ENCODE measurements around the gene TUBB3. TPM values are rescaled to one million over a fixed set of nuclear protein-coding genes. Genes with fewer than 3 reads are reported as not detected.

TUBB3 gene
- total and polyA plus RNA-seq, 2 of the 4 experiments (the other 2 are of a cell fraction), result 311 to 410 TPM

GRCh38 chr16:89884041-89884421 lies 39.1 kb upstream of the TUBB3 start:
- Histone ChIP-seq H3K79me1 (ENCODE audit: low read depth in 1 of 2, low read length in 2 of 2) (peaks cover 34 to 54% of the 10 kb centered on the region in 2 experiments), H2BK15ac (ENCODE audit: low read depth, low read length) (no peak overlapping the region), H3K36me3 (ENCODE audit: control insufficient read depth, insufficient read depth, low read length) (peaks cover 63% of the 10 kb centered on the region), H3K14ac (replicated peaks; ENCODE audit: low read depth, low read length) (no peak overlapping the region), H2BK5ac (ENCODE audit: low read depth, low read length, poor library complexity, severe bottlenecking) (no peak overlapping the region), H4K8ac (ENCODE audit: low read depth in 2 of 2, low read length in 2 of 2) (no peak overlapping the region), H3K9me3 (ENCODE audit: control insufficient read depth, insufficient read depth, low read length) (no peaks in the 10 kb centered on the region), H4K91ac (ENCODE audit: insufficient read depth, low read depth, low read length) (no peak overlapping the region), H3K27ac (ENCODE audit: insufficient read depth, low read length) (no peak overlapping the region), H2BK120ac (ENCODE audit: low read depth, low read length) (no peak overlapping the region), H3K4me1 (ENCODE audit: control insufficient read depth, insufficient read depth, low read length) (peaks cover 2% of the 10 kb centered on the region; the same call in 1 of the 2 replicates), H3K18ac (ENCODE audit: low read depth, low read length) (no peak overlapping the region), H2AK9ac (replicated peaks; ENCODE audit: low read depth, low read length, poor library complexity) (no peak overlapping the region), H4K5ac (ENCODE audit: low read depth, low read length) (no peak overlapping the region), H2AFZ (replicated peaks; ENCODE audit: low read length, poor library complexity) (no peak overlapping the region), H2AK5ac (ENCODE audit: low read depth, low read length) (no peak overlapping the region), H3K4me3 (ENCODE audit: insufficient read depth, low read depth, low read length) (no peak overlapping the region), H2BK20ac (ENCODE audit: low read depth, low read length) (no peak overlapping the region), H3K9ac (ENCODE audit: low read depth, low read length) (no peak overlapping the region), H3K9me1 (ENCODE audit: insufficient read depth, low read length) (peaks cover 12% of the 10 kb centered on the region; the same call in 1 of the 2 replicates), H3K27me3 (ENCODE audit: control insufficient read depth, insufficient read depth, low read length) (no peaks in the 10 kb centered on the region), H3K4me2 (ENCODE audit: low read depth, low read length) (no peak overlapping the region), H3K23ac (ENCODE audit: low read depth, low read length) (no peak overlapping the region), H3K4ac (ENCODE audit: low read depth, low read length) (no peak overlapping the region), H3K56ac (ENCODE audit: extremely low read depth, insufficient read depth, low read length) (no peak overlapping the region), H4K20me1 (ENCODE audit: insufficient read depth, low read length) (peaks cover 64% of the 10 kb centered on the region)
- WGBS, 2 experiments (ENCODE audit: extremely low coverage in 2 of 2, insufficient read length in 1 of 2), result 95% methylated on average over 3 of the region's 8 CpGs; no CpG with 5 or more reads in 1 of the 2 experiments
- POLR2A ChIA-PET (ENCODE audit: unreplicated experiment), result no interaction called here
- DNase-seq (no peak), ATAC-seq (ENCODE audit: low read depth) (no peak)
- intact Hi-C loops (cut with micrococcal nuclease) (no loop called here), in situ Hi-C loops (cut with MboI; ENCODE audit: low sequenced_read_pairs) (no loop called here), dilution Hi-C loops (cut with HindIII; ENCODE audit: low sequenced_read_pairs, unreplicated experiment) (no loop called here)
- TF ChIP-seq RFX5 (IDR thresholded peaks at IDR 0.05; ENCODE audit: low read depth, low read length) (no peak), MAFK (IDR thresholded peaks at IDR 0.05; ENCODE audit: low read depth, low read length) (no peak), SMC3 (IDR thresholded peaks at IDR 0.05; ENCODE audit: low read depth, low read length) (no peak), CHD1 (IDR thresholded peaks at IDR 0.05; ENCODE audit: low read depth, low read length) (no peak), MAZ (IDR thresholded peaks at IDR 0.05; ENCODE audit: borderline replicate concordance, low read depth, low read length) (no peak), MXI1 (IDR thresholded peaks at IDR 0.05; ENCODE audit: borderline replicate concordance, low read depth, low read length) (no peak), FOS (IDR thresholded peaks at IDR 0.05; ENCODE audit: low read depth, low read length) (no peak), CTCF (conservative IDR thresholded peaks at IDR 0.05; ENCODE audit: low read depth, low read length) (no peak), ELK1 (IDR thresholded peaks at IDR 0.05; ENCODE audit: borderline replicate concordance, low read depth, low read length) (no peak), BHLHE40 (IDR thresholded peaks at IDR 0.05; ENCODE audit: low read depth, low read length) (no peak), RAD21 (IDR thresholded peaks at IDR 0.05; ENCODE audit: low read length) (no peak), POLR2A (IDR thresholded peaks at IDR 0.05; ENCODE audit: low read depth, low read length) (no peak), NFE2L2 (IDR thresholded peaks at IDR 0.05; ENCODE audit: low read depth, low read length) (no peak)
- BruUV-seq (replicated peaks), result no TSS peak
- CTCF ChIA-PET, result no interaction called here

Data from IMR-90 (cell line).